HG03139 (cell line): ENCODE data around the gene YWHAG.
"Not testable (repeated sequence)": the region's sequence is repeated elsewhere in the genome, so short reads cannot be mapped to it uniquely, and the experiment has no call there.

Source experiments
- ATAC-seq: cut with Tn5 transposase; IDR thresholded peaks from one replicate; pipeline ENCODE4 v1.9.1; 2021; ENCODE audit not compliant: unreplicated experiment

Gene YWHAG

GRCh38 chr7:76351372-76351771 lies 7.4 kb downstream of the YWHAG start:
- no peak for ATAC-seq

GRCh38 chr7:76349313-76349885 lies 9.4 kb downstream of the YWHAG start:
- no peak for ATAC-seq

GRCh38 chr7:76347710-76348109 lies 11.1 kb downstream of the YWHAG start:
- no peak for ATAC-seq

- no peak for ATAC-seq
These were observed 12.0 kb downstream of the YWHAG start for GRCh38 chr7:76346778-76347177.

GRCh38 chr7:76346097-76346496 lies 12.7 kb downstream of the YWHAG start:
- no peak for ATAC-seq

GRCh38 chr7:76343931-76344321 lies 14.9 kb downstream of the YWHAG start:
- ATAC-seq, result no peak

GRCh38 chr7:76343294-76343930 lies 15.4 kb downstream of the YWHAG start:
- ATAC-seq, result no peak

GRCh38 chr7:76342222-76342621 lies 16.6 kb downstream of the YWHAG start:
- no peak for ATAC-seq

- ATAC-seq, result no peak
These were observed 18.1 kb downstream of the YWHAG start for GRCh38 chr7:76340617-76341131.

GRCh38 chr7:76338298-76339084 lies 20.3 kb downstream of the YWHAG start:
- no peak for ATAC-seq

- ATAC-seq, result no peak
These were observed 21.6 kb downstream of the YWHAG start for GRCh38 chr7:76337147-76337546.

GRCh38 chr7:76336094-76336493 lies 22.7 kb downstream of the YWHAG start:
- no peak for ATAC-seq

GRCh38 chr7:76335417-76335816 lies 23.4 kb downstream of the YWHAG start:
- ATAC-seq, result not testable (repeated sequence)

- no peak for ATAC-seq
These were observed 24.3 kb downstream of the YWHAG start for GRCh38 chr7:76334320-76334967.

- no peak for ATAC-seq
These were observed 25.2 kb downstream of the YWHAG start for GRCh38 chr7:76333511-76334101.

- ATAC-seq, result no peak
These were observed 26.7 kb downstream of the YWHAG start for GRCh38 chr7:76332078-76332477.

- ATAC-seq, result no peak
These were observed 28.1 kb downstream of the YWHAG start for GRCh38 chr7:76330673-76331072.

- ATAC-seq, result no peak
These were observed 28.5 kb downstream of the YWHAG start for GRCh38 chr7:76330261-76330660.

GRCh38 chr7:76329479-76329878 lies 29.3 kb downstream of the YWHAG start:
- ATAC-seq, result no peak

- ATAC-seq, result no peak
These were observed 30.4 kb downstream of the YWHAG start for GRCh38 chr7:76328389-76328788.

- no peak for ATAC-seq
These were observed 31.2 kb downstream of the YWHAG start for GRCh38 chr7:76327610-76328009.
